GM18511 (cell line): ENCODE data around the gene BAHD1.

ENCODE experiments used
- ATAC-seq: cut with Tn5 transposase; IDR thresholded peaks from one replicate; pipeline ENCODE4 v1.9.1; 2021; ENCODE audit warnings: mild to moderate bottlenecking, moderate library complexity; ENCODE audit not compliant: unreplicated experiment

BAHD1 gene

GRCh38 chr15:40489274-40490175 lies 48.8 kb downstream of the BAHD1 start:
- no peak for ATAC-seq

- ATAC-seq: no peak
These were observed 52.5 kb downstream of the BAHD1 start for GRCh38 chr15:40493089-40493840.

- ATAC-seq: no peak
These were observed 54.8 kb downstream of the BAHD1 start for GRCh38 chr15:40495516-40495915.

GRCh38 chr15:40498418-40498817 lies 57.7 kb downstream of the BAHD1 start:
- no peak for ATAC-seq

GRCh38 chr15:40498891-40499290 lies 58.1 kb downstream of the BAHD1 start:
- ATAC-seq: no peak

- no peak for ATAC-seq
These were observed 59.2 kb downstream of the BAHD1 start for GRCh38 chr15:40499931-40500330.

- ATAC-seq: no peak
These were observed 60.0 kb downstream of the BAHD1 start for GRCh38 chr15:40500568-40501330.

GRCh38 chr15:40501487-40501886 lies 60.7 kb downstream of the BAHD1 start:
- no peak for ATAC-seq

- peak; percentile 69 for ATAC-seq
These were observed 66.3 kb downstream of the BAHD1 start for GRCh38 chr15:40506964-40507571.

GRCh38 chr15:40508216-40508615 lies 67.5 kb downstream of the BAHD1 start:
- ATAC-seq: no peak

- no peak for ATAC-seq
These were observed 69.4 kb downstream of the BAHD1 start for GRCh38 chr15:40510201-40510600.

- peak; percentile 56 for ATAC-seq
These were observed 70.3 kb downstream of the BAHD1 start for GRCh38 chr15:40511093-40511471.

- ATAC-seq: peak; percentile 46
These were observed 70.8 kb downstream of the BAHD1 start for GRCh38 chr15:40511472-40512133.

- ATAC-seq: no peak
These were observed 71.7 kb downstream of the BAHD1 start for GRCh38 chr15:40512440-40512839.

GRCh38 chr15:40513609-40514008 lies 72.9 kb downstream of the BAHD1 start:
- ATAC-seq: no peak

- no peak for ATAC-seq
These were observed 75.6 kb downstream of the BAHD1 start for GRCh38 chr15:40516322-40516721.
